RPMI7951 (cell line): Measurements from ENCODE around the gene KLHL40. TPM values are rescaled to one million over a fixed set of nuclear protein-coding genes. Genes with fewer than 3 reads are reported as not detected.

Source experiments
- DNase-seq: peaks from one replicate; pipeline ENCODE4 v3.0.0-alpha.2; 2012; ENCODE audit warnings: low read depth
- total RNA-seq: library from RNA; depleted of rRNA; stranded (reverse); fragments of >200 nt; shearing (Covaris generic); gene quantifications from 2 replicates; pipeline ENCODE4 v1.2.3, GENCODE V29; 2014

Gene KLHL40
- total RNA-seq, 1 experiment from 2014 or later, result not detected

- no peak for DNase-seq
Observed at GRCh38 chr3:42668413-42668760, 16.9 kb upstream of the KLHL40 start.

DNA sequence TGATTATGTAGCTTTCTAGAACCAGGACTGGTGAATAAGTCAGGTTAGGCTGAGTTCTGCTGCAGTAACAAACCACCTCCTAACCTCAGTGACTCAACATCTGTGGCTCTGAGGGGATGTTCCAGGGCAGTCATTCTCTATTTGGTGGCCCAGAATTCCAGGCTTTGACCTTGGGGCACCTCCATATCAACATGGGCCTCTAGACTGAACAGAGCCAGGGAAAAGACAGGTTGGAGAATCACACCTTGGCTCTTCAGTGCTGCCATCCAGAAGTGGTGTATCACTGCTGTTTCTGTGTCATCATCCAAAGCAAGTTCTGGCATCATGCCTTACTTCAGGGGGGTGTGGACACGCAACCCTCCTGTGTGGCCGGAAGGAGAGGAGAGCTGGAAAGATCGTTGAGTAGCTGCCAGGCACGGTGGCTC lies 16.5 kb upstream of the KLHL40 start:
- peak; percentile 66 for DNase-seq

- no peak for DNase-seq
Observed at GRCh38 chr3:42670051-42670576, 15.2 kb upstream of the KLHL40 start.

DNA sequence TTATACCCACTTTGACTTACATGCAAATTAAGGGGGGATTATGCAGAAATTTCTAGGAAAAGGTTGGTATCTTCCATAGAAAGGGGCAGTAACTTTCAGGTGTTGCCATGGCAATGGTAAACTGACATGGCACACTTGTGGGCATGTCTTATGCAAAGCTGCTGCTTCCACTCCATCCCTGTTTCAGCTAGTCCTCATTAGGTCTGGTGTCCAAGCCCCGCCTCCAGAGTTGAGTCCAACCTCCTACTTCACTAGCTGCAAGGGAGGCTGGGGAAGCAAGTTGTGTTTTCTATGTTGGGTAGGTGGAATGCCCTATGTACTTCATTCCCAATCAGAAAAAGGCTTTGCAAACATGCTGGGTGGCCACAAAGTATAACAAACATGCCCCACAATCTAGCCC lies 14.7 kb upstream of the KLHL40 start:
- DNase-seq, result no peak

- DNase-seq, result no peak
Observed at GRCh38 chr3:42672515-42672914, 12.8 kb upstream of the KLHL40 start.

- no peak for DNase-seq
Observed at GRCh38 chr3:42673082-42673481, 12.3 kb upstream of the KLHL40 start.

- DNase-seq, result no peak
Observed at GRCh38 chr3:42674146-42674545, 11.2 kb upstream of the KLHL40 start.

DNA sequence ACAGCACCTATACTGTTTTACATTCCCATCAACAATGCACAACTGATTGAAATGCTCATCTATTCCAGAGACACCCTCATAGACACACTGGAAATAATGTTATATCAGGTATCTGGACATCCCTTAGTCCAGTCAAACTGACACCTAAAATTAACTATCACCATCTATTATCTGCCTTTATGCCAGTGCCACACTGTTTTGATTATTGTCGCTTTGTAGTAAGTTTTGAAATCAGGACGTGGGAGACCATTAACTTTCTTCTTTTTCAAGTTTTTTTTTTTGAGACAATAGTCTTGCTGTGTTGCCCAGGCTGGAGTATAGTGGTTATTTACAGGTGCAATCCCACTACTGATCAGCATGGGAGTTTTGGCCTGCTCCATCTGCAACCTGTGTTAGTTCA lies 9.4 kb upstream of the KLHL40 start:
- DNase-seq, result no peak

DNA sequence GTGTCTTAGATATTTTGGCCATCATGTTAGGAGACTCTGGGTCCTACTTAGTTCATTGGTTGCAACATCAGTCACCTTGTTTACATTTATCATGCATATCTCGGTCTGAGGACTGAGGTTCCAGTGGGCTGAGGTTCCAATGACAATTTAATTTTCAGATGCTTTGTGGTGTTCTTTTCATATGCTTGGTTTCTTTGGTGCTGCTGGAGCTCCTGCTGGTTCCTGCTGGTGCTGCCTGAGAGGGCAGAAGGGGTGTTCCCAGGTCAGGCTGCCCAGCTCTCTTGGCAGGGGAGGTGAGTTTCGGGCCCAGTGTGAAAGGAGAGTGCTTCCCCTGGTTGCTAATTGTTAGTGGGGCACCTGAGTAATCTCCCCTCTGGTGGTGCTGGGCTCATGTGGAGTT lies 6.9 kb upstream of the KLHL40 start:
- DNase-seq, result no peak

DNA sequence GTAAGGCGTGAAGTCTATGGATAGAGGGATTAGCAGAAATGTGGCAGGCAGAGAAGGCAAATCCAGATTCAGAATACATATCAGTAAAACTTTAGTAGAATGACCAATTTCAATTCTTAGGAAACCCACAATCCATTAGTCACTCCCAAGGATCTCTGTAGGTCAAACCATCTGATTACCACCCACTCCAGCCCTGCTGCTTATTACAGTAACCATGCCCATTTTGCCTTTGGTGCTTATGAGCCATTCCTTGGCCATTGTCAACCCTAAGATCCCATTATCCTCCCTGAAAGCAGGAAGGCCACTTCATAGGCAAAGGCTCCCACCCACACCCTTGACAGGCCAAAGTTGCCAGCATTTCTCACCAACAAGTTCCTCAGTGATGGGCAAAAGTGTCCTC lies 5.1 kb upstream of the KLHL40 start:
- DNase-seq, result peak; percentile 41

DNA sequence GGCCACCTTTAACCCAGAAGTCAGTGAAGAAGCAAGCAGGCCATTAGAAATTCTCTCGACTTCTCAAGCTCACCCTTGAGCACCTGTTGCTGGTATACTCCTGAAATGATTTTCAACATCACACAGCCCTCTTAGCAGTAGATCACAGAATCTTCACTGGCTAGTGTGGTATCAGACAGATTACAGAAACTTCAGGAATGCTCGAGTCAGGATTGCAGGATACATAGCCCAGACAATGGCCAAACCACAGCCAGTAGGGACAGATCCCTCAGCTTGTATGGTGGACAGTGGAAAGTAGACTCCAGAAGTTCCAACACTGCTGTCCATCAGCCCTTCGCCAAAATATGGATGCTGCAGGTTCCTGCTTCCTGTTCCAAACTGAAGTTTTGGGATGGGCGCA lies 4.5 kb upstream of the KLHL40 start:
- no peak for DNase-seq

GRCh38 chr3:42681361-42682038 lies 3.8 kb upstream of the KLHL40 start:
- DNase-seq, result no peak

DNA sequence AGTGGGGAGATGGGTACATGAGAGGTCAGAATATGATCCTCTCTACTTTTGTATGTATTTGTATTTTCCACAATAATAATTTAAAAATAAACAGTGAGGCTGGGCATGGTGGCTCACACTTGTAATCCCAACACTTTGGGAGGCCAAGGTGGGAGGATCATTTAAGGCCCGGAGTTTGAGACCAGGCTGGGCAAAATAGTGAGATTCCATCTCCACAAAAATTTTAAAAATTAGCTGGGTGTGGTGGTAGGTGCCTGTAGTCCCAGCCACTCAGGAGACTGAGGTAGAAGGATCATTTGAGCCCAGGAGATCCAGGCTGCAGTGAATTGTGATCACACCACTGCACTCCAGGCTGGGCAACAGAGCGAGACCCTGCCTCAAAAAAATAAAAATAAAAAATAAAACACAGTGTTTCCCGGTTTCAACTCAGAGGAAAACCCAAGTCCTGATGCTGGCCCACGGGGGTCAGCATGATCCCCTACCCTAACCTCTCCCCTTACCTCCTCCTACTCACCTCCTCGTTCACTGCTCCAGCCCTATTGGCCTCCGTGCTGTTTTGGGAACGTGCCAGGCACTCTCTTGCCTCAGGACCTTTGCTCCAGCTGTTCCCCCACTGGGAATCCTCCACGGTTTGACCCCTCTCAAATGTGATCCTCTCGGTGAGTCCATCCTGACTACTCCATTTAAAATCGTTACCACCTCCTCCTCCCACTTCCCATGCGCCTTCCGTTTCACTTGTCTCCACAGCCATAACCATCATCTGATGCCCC lies 2.9 kb upstream of the KLHL40 start:
- no peak for DNase-seq

DNA sequence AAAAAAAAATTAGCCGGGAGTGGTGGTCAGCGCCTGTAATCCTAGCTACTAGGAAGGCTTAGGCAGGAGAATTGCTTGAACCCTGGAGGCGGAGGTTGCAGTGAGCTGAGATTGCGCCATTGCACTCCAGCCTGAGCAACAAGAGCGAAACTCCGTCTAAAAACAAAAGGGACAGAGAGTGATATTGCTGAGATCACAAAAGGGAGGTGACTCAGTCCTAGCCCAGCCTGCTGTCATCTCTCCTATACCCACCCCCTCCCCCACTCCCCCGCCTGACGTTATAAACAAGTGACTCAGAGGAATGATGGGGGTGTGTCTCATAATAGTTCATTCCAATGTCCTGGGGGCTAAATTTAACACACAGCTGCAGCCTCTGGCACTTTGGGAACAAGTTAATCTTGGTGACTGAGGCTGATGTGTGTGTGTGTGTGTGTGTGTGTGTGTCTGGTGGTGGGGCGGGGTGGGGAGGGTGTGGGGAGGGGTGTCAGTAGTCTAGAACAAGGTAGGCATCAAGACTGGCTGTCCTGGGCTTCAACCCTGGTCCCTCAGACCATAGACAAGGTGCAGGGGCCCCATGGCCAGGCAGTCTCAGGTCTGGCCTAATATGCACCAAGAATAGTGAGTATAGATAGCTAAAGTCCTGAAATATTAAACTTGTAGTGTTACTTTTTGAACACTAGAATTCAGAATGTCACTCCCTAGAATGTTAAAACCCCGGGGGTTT lies 1.3 kb upstream of the KLHL40 start:
- peak; percentile 94 for DNase-seq

- DNase-seq, result no peak
Observed at GRCh38 chr3:42684632-42685362, 540 bp upstream of the KLHL40 start.

- no peak for DNase-seq
Observed at GRCh38 chr3:42685891-42686820, 819 bp downstream of the KLHL40 start.

DNA sequence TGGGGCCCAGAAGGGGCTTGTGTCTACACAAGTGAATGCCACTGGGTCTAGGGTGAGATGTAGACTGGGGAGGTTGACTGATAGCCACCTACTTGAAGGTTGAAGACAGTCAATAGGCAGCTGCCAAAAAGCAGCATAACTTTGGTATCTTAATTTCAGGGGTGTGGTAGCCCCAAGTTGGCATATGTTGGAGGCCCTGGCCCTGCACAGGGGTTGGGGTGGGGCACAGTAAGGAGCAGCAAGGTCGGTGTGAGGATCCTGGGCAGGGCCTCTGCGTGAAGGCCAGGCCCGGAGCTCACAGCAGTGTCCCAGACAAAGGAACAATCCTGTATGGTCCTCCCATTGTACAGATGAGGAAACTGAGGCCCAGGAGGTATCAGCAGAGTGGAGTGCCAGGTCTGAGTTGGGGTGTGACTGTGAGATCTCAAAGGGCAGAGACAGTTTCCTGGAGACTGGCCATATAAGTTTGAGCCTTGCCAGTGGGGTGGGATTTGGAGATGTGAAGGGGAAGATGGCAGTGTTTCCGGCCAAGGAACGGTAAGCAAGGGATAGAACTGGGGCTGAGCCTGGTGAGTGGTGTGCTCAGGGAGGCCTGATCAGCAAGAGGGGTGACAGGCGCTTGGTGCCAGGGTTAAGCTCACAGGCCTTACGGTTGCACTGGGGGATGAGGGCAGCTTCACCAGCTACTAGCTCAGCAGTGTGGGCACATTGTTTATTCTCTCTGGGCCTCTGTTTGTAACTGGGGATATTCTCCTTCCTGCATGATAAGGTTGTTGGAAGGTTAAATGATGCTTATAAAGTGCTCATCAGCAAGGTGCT lies 1.7 kb downstream of the KLHL40 start:
- no peak for DNase-seq

DNA sequence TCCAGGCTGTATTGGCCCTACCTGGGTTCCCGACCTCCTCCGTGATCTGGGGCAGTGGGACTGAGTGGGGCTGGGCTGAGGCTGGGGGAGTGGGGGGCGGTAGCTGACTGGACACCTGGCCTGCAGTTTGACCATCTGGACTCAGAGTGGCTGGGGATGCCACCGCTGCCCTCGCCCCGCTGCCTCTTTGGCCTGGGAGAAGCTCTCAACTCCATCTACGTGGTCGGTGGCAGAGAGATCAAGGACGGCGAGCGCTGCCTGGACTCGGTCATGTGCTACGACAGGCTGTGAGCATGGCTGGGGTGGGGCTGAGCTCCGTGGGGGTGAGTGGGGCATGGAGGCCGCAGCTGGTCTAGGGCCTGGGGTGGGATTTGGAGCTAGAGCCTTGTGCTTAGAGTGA lies 2.7 kb downstream of the KLHL40 start:
- DNase-seq, result no peak

GRCh38 chr3:42688487-42689420 lies 3.4 kb downstream of the KLHL40 start:
- DNase-seq, result no peak
